ENCODE results near the gene KCND1. TPM values are rescaled to one million over a fixed set of nuclear protein-coding genes. Genes with fewer than 3 reads are reported as not detected.

KCND1 gene
- total RNA-seq, 3 donors from 2014 or later = 0.87 to 1.6 (median 0.93) TPM

DNA sequence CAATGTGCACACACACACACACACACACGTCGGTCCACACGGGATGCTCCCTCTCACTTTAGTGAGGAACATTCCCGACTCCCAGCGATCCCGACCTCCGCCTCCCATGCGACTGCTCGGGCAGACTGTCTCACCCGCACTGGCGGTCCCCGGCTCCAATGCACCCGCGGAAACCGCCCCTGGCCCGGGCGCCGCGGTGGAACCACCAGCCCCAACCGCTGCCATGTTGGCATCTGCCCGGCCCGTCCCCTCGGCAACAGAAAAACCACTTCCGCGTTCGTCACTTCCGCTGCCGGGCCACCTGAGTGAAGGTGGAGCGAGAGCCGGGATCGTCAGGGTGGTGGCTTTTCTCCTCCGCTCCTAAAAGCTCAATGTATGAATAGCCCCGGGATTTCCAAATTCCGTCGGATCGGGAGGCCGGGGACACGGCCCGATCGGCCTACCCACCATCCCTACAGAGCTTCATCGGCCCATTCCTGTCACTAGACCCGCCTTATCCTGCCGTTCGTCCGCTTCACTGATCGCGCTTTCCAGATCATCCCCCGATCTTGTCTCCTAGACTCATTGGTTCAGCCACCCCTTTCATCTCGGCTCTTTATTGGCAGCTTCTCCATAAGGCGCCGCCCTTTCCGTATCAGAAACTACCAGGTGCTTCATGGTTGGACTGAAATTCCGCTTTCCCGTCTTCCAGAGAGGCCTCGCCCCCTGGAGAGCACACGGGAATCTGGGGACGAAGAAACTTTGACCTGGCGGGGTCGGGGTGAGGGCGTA, 60.0 kb downstream of the KCND1 start, which contains the start of gene SLC35A2:
SLC35A2 (minus strand) TSS at position 235 of the 771 bp plus-strand sequence; CDS start at position 225, 10 bp downstream.
- Histone ChIP-seq H3K4me3 (peak within 1 kb of the TSS; percentile 30), H3K36me3 (ENCODE audit: low read depth) (no peaks in the 10 kb centered on the region), H3K9me3 (no peaks in the 10 kb centered on the region), H3K4me1 (ENCODE audit: low read depth) (no peaks in the 10 kb centered on the region)
- peak; percentile 86 for ATAC-seq
- TF ChIP-seq, protein P1, sequence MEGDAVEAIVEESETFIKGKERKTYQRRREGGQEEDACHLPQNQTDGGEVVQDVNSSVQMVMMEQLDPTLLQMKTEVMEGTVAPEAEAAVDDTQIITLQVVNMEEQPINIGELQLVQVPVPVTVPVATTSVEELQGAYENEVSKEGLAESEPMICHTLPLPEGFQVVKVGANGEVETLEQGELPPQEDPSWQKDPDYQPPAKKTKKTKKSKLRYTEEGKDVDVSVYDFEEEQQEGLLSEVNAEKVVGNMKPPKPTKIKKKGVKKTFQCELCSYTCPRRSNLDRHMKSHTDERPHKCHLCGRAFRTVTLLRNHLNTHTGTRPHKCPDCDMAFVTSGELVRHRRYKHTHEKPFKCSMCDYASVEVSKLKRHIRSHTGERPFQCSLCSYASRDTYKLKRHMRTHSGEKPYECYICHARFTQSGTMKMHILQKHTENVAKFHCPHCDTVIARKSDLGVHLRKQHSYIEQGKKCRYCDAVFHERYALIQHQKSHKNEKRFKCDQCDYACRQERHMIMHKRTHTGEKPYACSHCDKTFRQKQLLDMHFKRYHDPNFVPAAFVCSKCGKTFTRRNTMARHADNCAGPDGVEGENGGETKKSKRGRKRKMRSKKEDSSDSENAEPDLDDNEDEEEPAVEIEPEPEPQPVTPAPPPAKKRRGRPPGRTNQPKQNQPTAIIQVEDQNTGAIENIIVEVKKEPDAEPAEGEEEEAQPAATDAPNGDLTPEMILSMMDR (IDR thresholded peaks at IDR 0.05) = no peak
- intact Hi-C loops (cut with DNase I, micrococcal nuclease) = no loop called here
- peak; percentile 88 to 90 (median 89) for DNase-seq

Other genes with a start within 250 kb of the KCND1 start
- 1 to 10 TPM; 4.3 to 9.9 (median 7.1) TPM for gene GLOD5, start 210.1 kb downstream of the KCND1 start, total RNA-seq
- under 1 TPM in 1 of 3 donors, not detected in 2; 0.32 TPM for gene GATA1, start 185.3 kb downstream of the KCND1 start, total RNA-seq
- 100 to 1,000 TPM in 1 of 3 donors, 10 to 100 TPM in 2; 83.2 to 111 (median 99.6) TPM for gene HDAC6, start 169.8 kb downstream of the KCND1 start, total RNA-seq
- under 1 TPM in 1 of 3 donors, not detected in 2; 0.38 TPM for gene ERAS, start 145.3 kb downstream of the KCND1 start, total RNA-seq
- gene PCSK1N, start 136.2 kb downstream of the KCND1 start, total RNA-seq = 10 to 100 TPM; 11.1 to 19.7 (median 13.8) TPM
- 10 to 100 TPM; 43.4 to 49.0 (median 46.0) TPM for gene TIMM17B, start 74.1 kb downstream of the KCND1 start, total RNA-seq
- gene PQBP1, start 73.9 kb downstream of the KCND1 start, total RNA-seq = 10 to 100 TPM; 55.5 to 88.8 (median 69.6) TPM
- gene SLC35A2, start 60.2 kb downstream of the KCND1 start, total RNA-seq = 10 to 100 TPM; 26.4 to 62.1 (median 52.2) TPM
- gene PIM2, start 52.8 kb downstream of the KCND1 start, total RNA-seq = 10 to 100 TPM; 10.5 to 30.0 (median 20.5) TPM
- gene OTUD5, start 14.2 kb downstream of the KCND1 start, total RNA-seq = 10 to 100 TPM; 43.6 to 56.5 (median 52.5) TPM
- 10 to 100 TPM; 39.5 to 48.9 (median 47.5) TPM for gene GRIPAP1, start 30.4 kb upstream of the KCND1 start, total RNA-seq
- 10 to 100 TPM; 26.6 to 46.6 (median 28.1) TPM for gene TFE3, start 71.5 kb upstream of the KCND1 start, total RNA-seq
- 10 to 100 TPM; 11.6 to 16.7 (median 12.5) TPM for gene CCDC120, start 87.2 kb upstream of the KCND1 start, total RNA-seq
- gene PRAF2, start 102.2 kb upstream of the KCND1 start, total RNA-seq = 10 to 100 TPM in 1 of 3 donors, 1 to 10 TPM in 2; 3.9 to 18.7 (median 8.1) TPM
- 10 to 100 TPM; 44.3 to 90.1 (median 52.6) TPM for gene WDR45, start 108.0 kb upstream of the KCND1 start, total RNA-seq
- gene GPKOW, start 151.9 kb upstream of the KCND1 start, total RNA-seq = 10 to 100 TPM; 21.3 to 22.4 (median 22.1) TPM
- gene MAGIX, start 190.9 kb upstream of the KCND1 start, total RNA-seq = 10 to 100 TPM in 2 of 3 donors, 1 to 10 TPM in 1; 9.5 to 16.8 (median 15.6) TPM
- gene PLP2, start 200.1 kb upstream of the KCND1 start, total RNA-seq = 100 to 1,000 TPM in 2 of 3 donors, 10 to 100 TPM in 1; 96.1 to 152 (median 137) TPM
- gene PRICKLE3, start 214.5 kb upstream of the KCND1 start, total RNA-seq = 10 to 100 TPM; 12.5 to 15.6 (median 13.0) TPM
- gene SYP, start 228.3 kb upstream of the KCND1 start, total RNA-seq = 10 to 100 TPM in 2 of 3 donors, 1 to 10 TPM in 1; 4.9 to 14.5 (median 12.2) TPM